Small intestine (tissue), 7 donors: ENCODE results near the gene SYT1. TPM values are rescaled to one million over a fixed set of nuclear protein-coding genes. Genes with fewer than 3 reads are reported as not detected.

Experiments
- DNase-seq, 2 donors: peaks; one replicate each; pipeline versions ENCODE4 v3.0.0 to v3.0.0-alpha.2; 2013
- FAIRE-seq: peaks from 2 replicates; lab custom pipeline; 2012; peaks lifted over from hg19 to GRCh38; lab: Jason Lieb, UNC
- H3K27ac ChIP-seq, 3 donors: one replicate each; pipeline ENCODE4 v1.5.1; 2013; ENCODE audit warnings: low read length in 2 of 3, mild to moderate bottlenecking in 2 of 3, control low read depth in 1 of 3, inconsistent platforms in 1 of 3, low read depth in 1 of 3, moderate library complexity in 1 of 3
- H3K27me3 ChIP-seq, 3 donors: one replicate each; pipeline ENCODE4 v1.6.1; 2013; ENCODE audit warnings: low read length in 3 of 3, inconsistent platforms in 1 of 3; ENCODE audit not compliant: control insufficient read depth in 3 of 3, insufficient read depth in 3 of 3
- H3K36me3 ChIP-seq, 3 donors: one replicate each; pipeline ENCODE4 v1.6.1; 2013; ENCODE audit warnings: low read length in 3 of 3, inconsistent platforms in 1 of 3, low read depth in 1 of 3, mild to moderate bottlenecking in 1 of 3, moderate library complexity in 1 of 3; ENCODE audit not compliant: control insufficient read depth in 3 of 3, insufficient read depth in 2 of 3
- H3K4me1 ChIP-seq, 3 donors: one replicate each; pipeline ENCODE4 v1.6.1; 2013; ENCODE audit warnings: low read length in 2 of 3, inconsistent platforms in 1 of 3, low read depth in 1 of 3, mild to moderate bottlenecking in 1 of 3, moderate library complexity in 1 of 3; ENCODE audit not compliant: control insufficient read depth in 3 of 3, insufficient read depth in 2 of 3
- H3K4me3 ChIP-seq, 3 donors: one replicate each; pipeline ENCODE4 v1.5.1; 2013; ENCODE audit warnings: low read length in 3 of 3, control low read depth in 1 of 3, inconsistent platforms in 1 of 3, low read depth in 1 of 3, mild to moderate bottlenecking in 1 of 3, moderate library complexity in 1 of 3
- H3K9me3 ChIP-seq, 2 donors: one replicate each; pipeline ENCODE4 v1.6.1; 2013; ENCODE audit warnings: low read depth in 1 of 2, low read length in 1 of 2; ENCODE audit not compliant: control insufficient read depth in 2 of 2, insufficient read depth in 1 of 2
- WGBS, 3 donors: extraction: QIAGEN DNeasy Blood & Tissue Kit; methylation state at CpG; one replicate each; pipeline ENCODE4 v1.1.7; 2013; 5-methylcytosine and 5-hydroxymethylcytosine counted together
- polyA plus RNA-seq, 4 donors: library from polyadenylated mRNA; stranded (reverse) in 3 of 4; unstranded in 1 of 4; fragments of 200-250 nt in 3 of 4; fragments of 120-200 nt in 1 of 4; gene quantifications; one replicate each; pipeline versions ENCODE4 v1.2.1 to v1.2.3, GENCODE V29; 2013
- donor health status: healthy with polysubstance abuse.
- donor health status: control.
- donor health status: control.
- donor health status: Bipolar disorder and iron deficiency.
- donor health status: healthy.

Gene SYT1
- polyA plus RNA-seq, 4 donors, result 1.3 to 11.3 TPM; not detected in 2

GRCh38 chr12:79374545-79374944, 510.0 kb downstream of the SYT1 start:
- no peak for DNase-seq
- Histone ChIP-seq H3K4me3 (no peak overlapping the region), H3K36me3 (no peaks in the 10 kb centered on the region), H3K4me1 (peaks cover 0 to 3% (median 0%) of the 10 kb centered on the region in 3 donors), H3K9me3 (no peaks in the 10 kb centered on the region), H3K27ac (no peak overlapping the region), H3K27me3 (peaks cover 0 to 3% (median 1%) of the 10 kb centered on the region in 3 donors)
- FAIRE-seq, result no peak
- 32 to 58% (median 36%) methylated on average over 1 of the region's 1 CpG for WGBS, 3 donors

- peak; percentile 1 to 39 for DNase-seq
- 47 to 71% (median 49%) methylated on average over 6 of the region's 6 CpGs for WGBS, 3 donors
- H3K36me3 ChIP-seq, result no peaks in the 10 kb centered on the region
- no peaks in the 10 kb centered on the region for H3K9me3 ChIP-seq
- FAIRE-seq, result no peak
- no peak overlapping the region for H3K27ac ChIP-seq
- H3K27me3 ChIP-seq, result peaks cover 0 to 4% (median 1%) of the 10 kb centered on the region in 3 donors
- no peaks in the 10 kb centered on the region for H3K4me1 ChIP-seq
- no peak overlapping the region for H3K4me3 ChIP-seq
Measured at GRCh38 chr12:79375050-79375449, 510.5 kb downstream of the SYT1 start.

GRCh38 chr12:79378496-79378895, 513.9 kb downstream of the SYT1 start:
- no peak for DNase-seq
- 6 to 35% (median 22%) methylated on average over 1 of the region's 1 CpG for WGBS, 3 donors
- H3K4me1 ChIP-seq, result no peaks in the 10 kb centered on the region
- peaks cover 0 to 12% (median 1%) of the 10 kb centered on the region in 3 donors for H3K27me3 ChIP-seq
- no peaks in the 10 kb centered on the region for H3K36me3 ChIP-seq
- H3K9me3 ChIP-seq, result no peaks in the 10 kb centered on the region
- no peak overlapping the region for H3K27ac ChIP-seq
- H3K4me3 ChIP-seq, result no peak overlapping the region
- no peak for FAIRE-seq

GRCh38 chr12:79380402-79380801, 515.8 kb downstream of the SYT1 start:
- 88 to 89% (median 88%) methylated on average over 2 of the region's 2 CpGs for WGBS, 3 donors
- no peak overlapping the region for H3K4me3 ChIP-seq
- H3K27me3 ChIP-seq, result peaks cover 0 to 12% (median 1%) of the 10 kb centered on the region in 3 donors
- no peaks in the 10 kb centered on the region for H3K4me1 ChIP-seq
- no peaks in the 10 kb centered on the region for H3K36me3 ChIP-seq
- DNase-seq (no peak), FAIRE-seq (no peak)
- H3K27ac ChIP-seq, result no peak overlapping the region
- no peaks in the 10 kb centered on the region for H3K9me3 ChIP-seq

- H3K36me3 ChIP-seq, result no peaks in the 10 kb centered on the region
- WGBS, 3 donors, result 42 to 54% (median 45%) methylated on average over 11 of the region's 11 CpGs
Measured at GRCh38 chr12:79381248-79382208, 517.0 kb downstream of the SYT1 start.

GRCh38 chr12:79384551-79384950, 520.0 kb downstream of the SYT1 start:
- WGBS, 3 donors, result 67 to 76% (median 75%) methylated on average over 4 of the region's 4 CpGs
- Histone ChIP-seq H3K27me3 (peaks cover 0 to 9% (median 0%) of the 10 kb centered on the region in 3 donors), H3K27ac (no peak overlapping the region), H3K36me3 (no peaks in the 10 kb centered on the region), H3K4me3 (no peak overlapping the region), H3K4me1 (no peaks in the 10 kb centered on the region), H3K9me3 (no peaks in the 10 kb centered on the region)
- DNase-seq, result no peak
- FAIRE-seq, result no peak

More at GRCh38 chr12:79381248-79382208, 517.0 kb downstream of the SYT1 start:
- FAIRE-seq (no peak), DNase-seq (no peak)
- Histone ChIP-seq H3K27me3 (peaks cover 0 to 12% (median 0%) of the 10 kb centered on the region in 3 donors), H3K4me3 (no peak overlapping the region), H3K27ac (no peak overlapping the region), H3K9me3 (no peaks in the 10 kb centered on the region), H3K4me1 (no peaks in the 10 kb centered on the region)

GRCh38 chr12:79388011-79388410, 523.4 kb downstream of the SYT1 start:
- H3K36me3 ChIP-seq, result no peaks in the 10 kb centered on the region
- no peak for DNase-seq
- H3K4me1 ChIP-seq, result no peaks in the 10 kb centered on the region
- H3K4me3 ChIP-seq, result no peak overlapping the region
- H3K9me3 ChIP-seq, result no peaks in the 10 kb centered on the region
- H3K27me3 ChIP-seq, result no peaks in the 10 kb centered on the region
- no peak overlapping the region for H3K27ac ChIP-seq
- WGBS, 3 donors, result 55 to 66% (median 58%) methylated on average over 1 of the region's 1 CpG
- no peak for FAIRE-seq

GRCh38 chr12:79393842-79394241, 529.3 kb downstream of the SYT1 start:
- Histone ChIP-seq H3K9me3 (no peaks in the 10 kb centered on the region), H3K4me1 (no peaks in the 10 kb centered on the region), H3K27me3 (no peaks in the 10 kb centered on the region), H3K4me3 (no peak overlapping the region), H3K36me3 (no peaks in the 10 kb centered on the region), H3K27ac (no peak overlapping the region)
- no peak for DNase-seq
- no peak for FAIRE-seq
- WGBS, 3 donors, result 90 to 95% (median 91%) methylated on average over 2 of the region's 2 CpGs
